K562 (cell line): ENCODE measurements around the gene SHISA7. TPM values are rescaled to one million over a fixed set of nuclear protein-coding genes. Genes with fewer than 3 reads are reported as not detected.
A peak's percentile ranks its signal among the peaks of the same experiment; 100 is the strongest.

ENCODE experiments used
- CREB1 ChIP-seq, 2 experiments: sonication (generic) in 1 of 2; formaldehyde crosslinking in 1 of 2; IDR thresholded peaks; 2 replicates each; pipeline versions ENCODE4 v1.6.1 to v1.8.0; 2012 to 2022; ENCODE audit warnings: inconsistent platforms in 1 of 2, mild to moderate bottlenecking in 1 of 2, missing genetic modification reagents in 1 of 2, moderate library complexity in 1 of 2
- EGR1 ChIP-seq: fragments of 450-650 bp; conservative IDR thresholded peaks from 2 replicates; pipeline ENCODE4 v1.6.1; 2017; ENCODE audit warnings: mild to moderate bottlenecking
- ID3 ChIP-seq, 2 experiments: fragments of 250-450 bp in 1 of 2; fragments of 450-650 bp in 1 of 2; sonication (Bioruptor Pico) in 1 of 2; IDR thresholded peaks; 2 replicates each; pipeline versions ENCODE4 v1.6.1 to v1.8.0; 2016 to 2021; ENCODE audit warnings: mild to moderate bottlenecking in 2 of 2, moderate library complexity in 2 of 2, missing compliant biosample characterization in 1 of 2, missing genetic modification characterization in 1 of 2
- RNF219 ChIP-seq: fragments of 250-450 bp; sonication (Bioruptor Pico); IDR thresholded peaks from 2 replicates; pipeline ENCODE4 v1.5.0; 2022; ENCODE audit warnings: mild to moderate bottlenecking
- SUPT5H ChIP-seq: fragments of 450-650 bp; IDR thresholded peaks from 2 replicates; pipeline ENCODE4 v1.6.1; 2016
- ZNF146 ChIP-seq: IDR thresholded peaks from one replicate; pipeline ENCODE4 v1.6.1; 2018; ENCODE audit warnings: missing compliant biosample characterization; ENCODE audit not compliant: unreplicated experiment
- ZNF3 ChIP-seq: fragments of 250-450 bp; sonication (Bioruptor Pico); IDR thresholded peaks from 2 replicates; pipeline ENCODE4 v1.5.0; 2021; ENCODE audit warnings: mild to moderate bottlenecking, moderate library complexity
- polyA plus RNA-seq, 8 experiments: library from polyadenylated mRNA; depleted of rRNA in 4 of 8; stranded (reverse) in 5 of 8; unstranded in 3 of 8; fragments of >200 nt; fragmentation: Nextera tagmentation in 2 of 8; fragmentation: Illumina TruSeq in 1 of 8; extraction: Ambion mirVana in 2 of 8; extraction: Trizol in 1 of 8; gene quantifications; 2 replicates each; pipeline versions ENCODE4 v1.2.1 to v1.2.3, GENCODE V29; 2011 to 2014; ENCODE audit warnings: inconsistent platforms in 1 of 8, missing spikeins in 1 of 8
- total RNA-seq, 7 experiments: library from RNA; depleted of rRNA in 6 of 7; stranded (reverse); fragments of >200 nt in 6 of 7; fragmentation: Illumina TruSeq in 2 of 7; extraction: Trizol in 2 of 7; gene quantifications; 2 replicates each; pipeline versions ENCODE4 v1.2.1 to v1.2.3, GENCODE V29; 2011 to 2021; ENCODE audit warnings: low replicate concordance in 1 of 7
- TF ChIP-seq, protein P1 (sequence below): sonication (generic); formaldehyde crosslinking; IDR thresholded peaks from 2 replicates; pipeline ENCODE4 v1.8.1; 2023; ENCODE audit warnings: missing genetic modification reagents, mild to moderate bottlenecking, borderline replicate concordance
- TF ChIP-seq, protein P2 (sequence below): fragments of 250-450 bp; sonication (Bioruptor Pico); IDR thresholded peaks from 2 replicates; pipeline ENCODE4 v1.4.0; 2020
- TF ChIP-seq, protein P3 (sequence below), 2 experiments: fragments of 450-650 bp in 1 of 2; sonication (generic) in 1 of 2; formaldehyde crosslinking in 1 of 2; IDR thresholded peaks in 1 of 2; conservative IDR thresholded peaks in 1 of 2; 2 replicates each; pipeline versions ENCODE4 v1.6.1 to v1.8.1; 2016 to 2023; ENCODE audit warnings: mild to moderate bottlenecking in 2 of 2, moderate library complexity in 2 of 2, inconsistent platforms in 1 of 2, missing genetic modification reagents in 1 of 2

SHISA7 gene
- total and polyA plus RNA-seq, 9 of the 15 experiments (the other 6 are each of a cell fraction or from before 2014, with no cell fraction given), result 0.01 to 0.40 (median 0.07) TPM

- TF ChIP-seq, protein P1, sequence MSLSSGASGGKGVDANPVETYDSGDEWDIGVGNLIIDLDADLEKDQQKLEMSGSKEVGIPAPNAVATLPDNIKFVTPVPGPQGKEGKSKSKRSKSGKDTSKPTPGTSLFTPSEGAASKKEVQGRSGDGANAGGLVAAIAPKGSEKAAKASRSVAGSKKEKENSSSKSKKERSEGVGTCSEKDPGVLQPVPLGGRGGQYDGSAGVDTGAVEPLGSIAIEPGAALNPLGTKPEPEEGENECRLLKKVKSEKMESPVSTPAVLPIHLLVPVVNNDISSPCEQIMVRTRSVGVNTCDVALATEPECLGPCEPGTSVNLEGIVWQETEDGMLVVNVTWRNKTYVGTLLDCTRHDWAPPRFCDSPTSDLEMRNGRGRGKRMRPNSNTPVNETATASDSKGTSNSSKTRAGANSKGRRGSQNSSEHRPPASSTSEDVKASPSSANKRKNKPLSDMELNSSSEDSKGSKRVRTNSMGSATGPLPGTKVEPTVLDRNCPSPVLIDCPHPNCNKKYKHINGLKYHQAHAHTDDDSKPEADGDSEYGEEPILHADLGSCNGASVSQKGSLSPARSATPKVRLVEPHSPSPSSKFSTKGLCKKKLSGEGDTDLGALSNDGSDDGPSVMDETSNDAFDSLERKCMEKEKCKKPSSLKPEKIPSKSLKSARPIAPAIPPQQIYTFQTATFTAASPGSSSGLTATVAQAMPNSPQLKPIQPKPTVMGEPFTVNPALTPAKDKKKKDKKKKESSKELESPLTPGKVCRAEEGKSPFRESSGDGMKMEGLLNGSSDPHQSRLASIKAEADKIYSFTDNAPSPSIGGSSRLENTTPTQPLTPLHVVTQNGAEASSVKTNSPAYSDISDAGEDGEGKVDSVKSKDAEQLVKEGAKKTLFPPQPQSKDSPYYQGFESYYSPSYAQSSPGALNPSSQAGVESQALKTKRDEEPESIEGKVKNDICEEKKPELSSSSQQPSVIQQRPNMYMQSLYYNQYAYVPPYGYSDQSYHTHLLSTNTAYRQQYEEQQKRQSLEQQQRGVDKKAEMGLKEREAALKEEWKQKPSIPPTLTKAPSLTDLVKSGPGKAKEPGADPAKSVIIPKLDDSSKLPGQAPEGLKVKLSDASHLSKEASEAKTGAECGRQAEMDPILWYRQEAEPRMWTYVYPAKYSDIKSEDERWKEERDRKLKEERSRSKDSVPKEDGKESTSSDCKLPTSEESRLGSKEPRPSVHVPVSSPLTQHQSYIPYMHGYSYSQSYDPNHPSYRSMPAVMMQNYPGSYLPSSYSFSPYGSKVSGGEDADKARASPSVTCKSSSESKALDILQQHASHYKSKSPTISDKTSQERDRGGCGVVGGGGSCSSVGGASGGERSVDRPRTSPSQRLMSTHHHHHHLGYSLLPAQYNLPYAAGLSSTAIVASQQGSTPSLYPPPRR, result no peak
- TF ChIP-seq ZNF146 (CRISPR knock-in tag) (no peak), ZNF3 (no peak), CREB1 (IDR thresholded peaks at IDR 0.05) (no peak), CREB1 (CRISPR knock-in tag; IDR thresholded peaks at IDR 0.05) (no peak), EGR1 (no peak), ID3 (CRISPR knock-in tag; IDR thresholded peaks at IDR 0.05) (no peak), ID3 (tag; IDR thresholded peaks at IDR 0.05) (no peak), SUPT5H (peak; percentile 67; the same call in 1 of the 2 replicates), RNF219 (CRISPR knock-in tag) (no peak)
- TF ChIP-seq, protein P2, sequence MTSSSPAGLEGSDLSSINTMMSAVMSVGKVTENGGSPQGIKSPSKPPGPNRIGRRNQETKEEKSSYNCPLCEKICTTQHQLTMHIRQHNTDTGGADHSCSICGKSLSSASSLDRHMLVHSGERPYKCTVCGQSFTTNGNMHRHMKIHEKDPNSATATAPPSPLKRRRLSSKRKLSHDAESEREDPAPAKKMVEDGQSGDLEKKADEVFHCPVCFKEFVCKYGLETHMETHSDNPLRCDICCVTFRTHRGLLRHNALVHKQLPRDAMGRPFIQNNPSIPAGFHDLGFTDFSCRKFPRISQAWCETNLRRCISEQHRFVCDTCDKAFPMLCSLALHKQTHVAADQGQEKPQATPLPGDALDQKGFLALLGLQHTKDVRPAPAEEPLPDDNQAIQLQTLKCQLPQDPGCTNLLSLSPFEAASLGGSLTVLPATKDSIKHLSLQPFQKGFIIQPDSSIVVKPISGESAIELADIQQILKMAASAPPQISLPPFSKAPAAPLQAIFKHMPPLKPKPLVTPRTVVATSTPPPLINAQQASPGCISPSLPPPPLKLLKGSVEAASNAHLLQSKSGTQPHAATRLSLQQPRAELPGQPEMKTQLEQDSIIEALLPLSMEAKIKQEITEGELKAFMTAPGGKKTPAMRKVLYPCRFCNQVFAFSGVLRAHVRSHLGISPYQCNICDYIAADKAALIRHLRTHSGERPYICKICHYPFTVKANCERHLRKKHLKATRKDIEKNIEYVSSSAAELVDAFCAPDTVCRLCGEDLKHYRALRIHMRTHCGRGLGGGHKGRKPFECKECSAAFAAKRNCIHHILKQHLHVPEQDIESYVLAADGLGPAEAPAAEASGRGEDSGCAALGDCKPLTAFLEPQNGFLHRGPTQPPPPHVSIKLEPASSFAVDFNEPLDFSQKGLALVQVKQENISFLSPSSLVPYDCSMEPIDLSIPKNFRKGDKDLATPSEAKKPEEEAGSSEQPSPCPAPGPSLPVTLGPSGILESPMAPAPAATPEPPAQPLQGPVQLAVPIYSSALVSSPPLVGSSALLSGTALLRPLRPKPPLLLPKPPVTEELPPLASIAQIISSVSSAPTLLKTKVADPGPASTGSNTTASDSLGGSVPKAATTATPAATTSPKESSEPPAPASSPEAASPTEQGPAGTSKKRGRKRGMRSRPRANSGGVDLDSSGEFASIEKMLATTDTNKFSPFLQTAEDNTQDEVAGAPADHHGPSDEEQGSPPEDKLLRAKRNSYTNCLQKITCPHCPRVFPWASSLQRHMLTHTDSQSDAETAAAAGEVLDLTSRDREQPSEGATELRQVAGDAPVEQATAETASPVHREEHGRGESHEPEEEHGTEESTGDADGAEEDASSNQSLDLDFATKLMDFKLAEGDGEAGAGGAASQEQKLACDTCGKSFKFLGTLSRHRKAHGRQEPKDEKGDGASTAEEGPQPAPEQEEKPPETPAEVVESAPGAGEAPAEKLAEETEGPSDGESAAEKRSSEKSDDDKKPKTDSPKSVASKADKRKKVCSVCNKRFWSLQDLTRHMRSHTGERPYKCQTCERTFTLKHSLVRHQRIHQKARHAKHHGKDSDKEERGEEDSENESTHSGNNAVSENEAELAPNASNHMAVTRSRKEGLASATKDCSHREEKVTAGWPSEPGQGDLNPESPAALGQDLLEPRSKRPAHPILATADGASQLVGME (CRISPR knock-in tag), result no peak
- TF ChIP-seq, protein P3, sequence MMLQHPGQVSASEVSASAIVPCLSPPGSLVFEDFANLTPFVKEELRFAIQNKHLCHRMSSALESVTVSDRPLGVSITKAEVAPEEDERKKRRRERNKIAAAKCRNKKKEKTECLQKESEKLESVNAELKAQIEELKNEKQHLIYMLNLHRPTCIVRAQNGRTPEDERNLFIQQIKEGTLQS (IDR thresholded peaks at IDR 0.05), result no peak
- TF ChIP-seq, protein P3 (CRISPR knock-in tag; conservative IDR thresholded peaks at IDR 0.05), result no peak
Observed at GRCh38 chr19:55440411-55441105, 2.5 kb downstream of the SHISA7 start (continued).
